Inflammatory macrophage treated with lipopolysaccharide for 1 hour (primary cell): ENCODE results near the gene ANO2.

Experiments used
- DNase-seq, 2 donors: peaks; one replicate each; pipeline ENCODE4 v3.0.0-alpha.2; 2020 to 2022

The ANO2 gene

GRCh38 chr12:5656836-5657235 lies 288.2 kb downstream of the ANO2 start:
- DNase-seq: no peak

- no peak for DNase-seq
Measured at GRCh38 chr12:5655120-5655519, 289.9 kb downstream of the ANO2 start.

GRCh38 chr12:5654019-5654418 lies 291.0 kb downstream of the ANO2 start:
- DNase-seq: no peak

GRCh38 chr12:5650829-5651461 lies 294.1 kb downstream of the ANO2 start:
- DNase-seq: no peak

- no peak for DNase-seq
Measured at GRCh38 chr12:5650281-5650680, 294.8 kb downstream of the ANO2 start.

GRCh38 chr12:5648692-5649359 lies 296.2 kb downstream of the ANO2 start:
- no peak for DNase-seq

GRCh38 chr12:5643266-5643665 lies 301.8 kb downstream of the ANO2 start:
- no peak for DNase-seq

- DNase-seq: no peak
Measured at GRCh38 chr12:5637698-5638097, 307.4 kb downstream of the ANO2 start.

GRCh38 chr12:5636907-5637306 lies 308.2 kb downstream of the ANO2 start:
- peak in 1 of 2 donors; percentile 20 for DNase-seq

- DNase-seq: no peak
Measured at GRCh38 chr12:5633106-5633505, 312.0 kb downstream of the ANO2 start.

- DNase-seq: no peak
Measured at GRCh38 chr12:5632453-5632852, 312.6 kb downstream of the ANO2 start.

- DNase-seq: no peak
Measured at GRCh38 chr12:5631497-5631896, 313.6 kb downstream of the ANO2 start.

GRCh38 chr12:5630726-5631125 lies 314.3 kb downstream of the ANO2 start:
- DNase-seq: no peak

- DNase-seq: no peak
Measured at GRCh38 chr12:5628501-5628900, 316.6 kb downstream of the ANO2 start.

- DNase-seq: no peak
Measured at GRCh38 chr12:5627053-5627630, 317.9 kb downstream of the ANO2 start.

GRCh38 chr12:5626151-5626550 lies 318.9 kb downstream of the ANO2 start:
- no peak for DNase-seq

GRCh38 chr12:5624486-5625272 lies 320.4 kb downstream of the ANO2 start:
- DNase-seq: no peak

GRCh38 chr12:5623411-5623810 lies 321.6 kb downstream of the ANO2 start:
- no peak for DNase-seq

GRCh38 chr12:5622280-5622679 lies 322.8 kb downstream of the ANO2 start:
- DNase-seq: no peak

- DNase-seq: no peak
Measured at GRCh38 chr12:5621329-5621728, 323.7 kb downstream of the ANO2 start.

- DNase-seq: no peak
Measured at GRCh38 chr12:5620896-5621295, 324.2 kb downstream of the ANO2 start.

- no peak for DNase-seq
Measured at GRCh38 chr12:5619628-5620027, 325.4 kb downstream of the ANO2 start.

- no peak for DNase-seq
Measured at GRCh38 chr12:5616854-5617253, 328.2 kb downstream of the ANO2 start.

- DNase-seq: no peak
Measured at GRCh38 chr12:5615760-5616159, 329.3 kb downstream of the ANO2 start.
